LNCaP clone FGC (cell line): ENCODE results near the gene KNSTRN.

Experiments
- DNase-seq: peaks from one replicate; pipeline ENCODE4 v3.0.0-alpha.2; 2011; ENCODE audit warnings: low read depth
- H3K4me3 ChIP-seq: 2 replicates; pipeline ENCODE4 v1.5.1; 2011; ENCODE audit warnings: mild to moderate bottlenecking, low read depth, low read length, control low read depth
- CTCF ChIP-seq: IDR thresholded peaks from 2 replicates; pipeline ENCODE4 v1.5.1; 2012; ENCODE audit warnings: mild to moderate bottlenecking; ENCODE audit not compliant: control insufficient read depth, insufficient read depth; ENCODE audit errors: extremely low read depth

KNSTRN gene

GRCh38 chr15:40360015-40360414 is 22.5 kb upstream of the KNSTRN start:
- no peak for TF ChIP-seq CTCF
- no peak for DNase-seq
- no peak overlapping the region for H3K4me3 ChIP-seq

- no peak overlapping the region for H3K4me3 ChIP-seq
- no peak for TF ChIP-seq CTCF
- no peak for DNase-seq
Measured at GRCh38 chr15:40361640-40362039, 20.9 kb upstream of the KNSTRN start.

GRCh38 chr15:40363611-40364010 is 18.9 kb upstream of the KNSTRN start:
- no peak overlapping the region for H3K4me3 ChIP-seq
- TF ChIP-seq CTCF, result no peak
- DNase-seq, result no peak

- DNase-seq, result no peak
- TF ChIP-seq CTCF, result no peak
- no peak overlapping the region for H3K4me3 ChIP-seq
Measured at GRCh38 chr15:40364251-40364650, 18.3 kb upstream of the KNSTRN start.

- no peak overlapping the region for H3K4me3 ChIP-seq
- TF ChIP-seq CTCF, result no peak
- DNase-seq, result no peak
Measured at GRCh38 chr15:40365016-40365415, 17.5 kb upstream of the KNSTRN start.

- H3K4me3 ChIP-seq, result no peak overlapping the region
- no peak for TF ChIP-seq CTCF
- DNase-seq, result no peak
Measured at GRCh38 chr15:40365624-40366456, 16.7 kb upstream of the KNSTRN start.
